ENCODE measurements around the gene SSBP3.

DNA sequence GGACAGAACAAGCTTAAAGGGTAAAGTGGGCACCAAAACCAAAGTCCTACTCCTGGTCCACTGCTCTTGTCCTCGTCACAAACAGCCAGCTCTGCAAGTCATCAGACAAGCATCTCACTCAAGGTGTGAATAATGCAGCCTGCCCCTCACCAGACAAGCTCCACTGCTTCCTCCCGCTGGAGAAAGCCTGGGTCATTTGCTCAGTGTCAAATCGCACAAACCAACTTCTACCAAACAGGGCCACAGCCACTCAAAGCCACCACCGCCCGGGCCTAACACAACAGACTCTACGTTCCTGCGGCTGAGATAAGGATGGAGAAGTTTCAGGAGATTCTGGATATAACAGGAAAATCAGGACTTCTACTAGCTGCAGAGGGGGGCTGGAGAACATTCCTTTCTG is 3.3 kb downstream of the SSBP3 start:
- TF ChIP-seq ARID2 (CRISPR knock-in tag; IDR thresholded peaks at IDR 0.05; ENCODE audit: borderline replicate concordance) (no peak), SMAD9 (CRISPR knock-in tag; IDR thresholded peaks at IDR 0.05) (no peak), ZNF138 (CRISPR knock-in tag; IDR thresholded peaks at IDR 0.05; ENCODE audit: low read depth) (no peak), TCF7L2 (IDR thresholded peaks at IDR 0.05; ENCODE audit: low read depth, low read length) (no peak), MYC (CRISPR knock-in tag; IDR thresholded peaks at IDR 0.05; ENCODE audit: borderline replicate concordance) (no peak), ZBTB40 (IDR thresholded peaks at IDR 0.05) (no peak), ZBTB40 (CRISPR knock-in tag; IDR thresholded peaks at IDR 0.05) (no peak), ZNF24 (IDR thresholded peaks at IDR 0.05) (no peak)
